ENCODE data around the gene ERN1. TPM values are rescaled to one million over a fixed set of nuclear protein-coding genes. Genes with fewer than 3 reads are reported as not detected.
A peak's percentile ranks its signal among the peaks of the same experiment; 100 is the strongest.

Gene ERN1
- total RNA-seq, 1 experiment from 2014 or later = 6.5 TPM

DNA sequence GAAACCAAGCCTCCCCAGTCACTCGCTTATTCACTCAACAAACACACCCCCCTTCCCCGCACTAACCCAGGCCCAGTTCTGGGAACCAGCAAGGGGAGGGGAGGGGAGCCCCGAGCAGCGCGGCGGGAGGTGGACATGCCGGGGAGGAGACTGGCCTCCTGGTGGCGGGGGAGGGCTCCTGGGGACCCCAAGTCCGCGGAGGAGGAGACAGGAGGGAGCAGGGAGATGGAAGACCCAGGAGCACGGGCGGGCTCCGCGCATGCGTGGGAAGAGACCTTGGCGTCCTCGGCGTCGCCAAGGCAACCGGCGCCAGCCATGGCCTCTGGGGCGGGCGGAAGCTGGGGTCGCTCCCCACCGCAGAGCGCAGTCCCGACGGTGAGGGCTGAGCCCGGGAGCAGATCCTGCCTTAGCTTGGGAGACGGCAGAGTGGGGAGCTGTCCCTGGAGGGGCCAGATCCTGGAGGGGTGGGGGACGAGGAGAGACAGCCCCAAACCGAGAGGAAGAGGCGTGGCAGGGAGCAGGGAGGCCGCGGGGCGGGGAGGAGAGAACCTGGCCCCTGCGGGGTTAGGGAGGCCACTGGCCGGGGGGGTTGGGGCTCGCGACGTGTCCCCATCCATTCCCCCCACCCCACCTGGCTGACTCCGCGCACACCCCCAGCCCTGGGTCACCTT, 131.8 kb downstream of the ERN1 start, which contains the start of gene PRR29 (continued):
- TF ChIP-seq ZMAT4 (CRISPR knock-in tag; IDR thresholded peaks at IDR 0.05) (no peak), HMGA2 (CRISPR knock-in tag; IDR thresholded peaks at IDR 0.05) (no peak), ETV6 (CRISPR knock-in tag; IDR thresholded peaks at IDR 0.05) (no peak; the same call in 1 of the 2 replicates), KAT7 (CRISPR knock-in tag; IDR thresholded peaks at IDR 0.05; ENCODE audit: borderline replicate concordance) (no peak), JAZF1 (CRISPR knock-in tag; IDR thresholded peaks at IDR 0.05) (no peak), IRF1 (CRISPR knock-in tag; IDR thresholded peaks at IDR 0.05) (no peak), SMAD3 (CRISPR knock-in tag; IDR thresholded peaks at IDR 0.05; ENCODE audit: borderline replicate concordance) (no peak), NFE2L1 (CRISPR knock-in tag; IDR thresholded peaks at IDR 0.05) (no peak), FOXK1 (CRISPR knock-in tag; IDR thresholded peaks at IDR 0.05) (no peak), ELF4 (CRISPR knock-in tag; IDR thresholded peaks at IDR 0.05; ENCODE audit: low read depth) (no peak), ZNF121 (CRISPR knock-in tag; IDR thresholded peaks at IDR 0.05) (no peak), PRRX2 (CRISPR knock-in tag; IDR thresholded peaks at IDR 0.05) (no peak), ZSCAN18 (CRISPR knock-in tag; IDR thresholded peaks at IDR 0.05) (no peak), ZNF263 (CRISPR knock-in tag; IDR thresholded peaks at IDR 0.05; ENCODE audit: low read depth) (no peak), ATF6 (CRISPR knock-in tag; IDR thresholded peaks at IDR 0.05) (no peak), AR (CRISPR knock-in tag; IDR thresholded peaks at IDR 0.05) (no peak), ZNF396 (CRISPR knock-in tag; IDR thresholded peaks at IDR 0.05; ENCODE audit: borderline replicate concordance) (no peak), GABPB1 (CRISPR knock-in tag; IDR thresholded peaks at IDR 0.05) (no peak), GTF2I (CRISPR knock-in tag; conservative IDR thresholded peaks at IDR 0.05) (peak; percentile 82; the same call in 1 of the 2 replicates), NFYB (CRISPR knock-in tag; conservative IDR thresholded peaks at IDR 0.05; ENCODE audit: low read depth) (no peak)
- TF ChIP-seq, protein P1, sequence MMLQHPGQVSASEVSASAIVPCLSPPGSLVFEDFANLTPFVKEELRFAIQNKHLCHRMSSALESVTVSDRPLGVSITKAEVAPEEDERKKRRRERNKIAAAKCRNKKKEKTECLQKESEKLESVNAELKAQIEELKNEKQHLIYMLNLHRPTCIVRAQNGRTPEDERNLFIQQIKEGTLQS (CRISPR knock-in tag; conservative IDR thresholded peaks at IDR 0.05) = no peak
- TF ChIP-seq, protein P2, sequence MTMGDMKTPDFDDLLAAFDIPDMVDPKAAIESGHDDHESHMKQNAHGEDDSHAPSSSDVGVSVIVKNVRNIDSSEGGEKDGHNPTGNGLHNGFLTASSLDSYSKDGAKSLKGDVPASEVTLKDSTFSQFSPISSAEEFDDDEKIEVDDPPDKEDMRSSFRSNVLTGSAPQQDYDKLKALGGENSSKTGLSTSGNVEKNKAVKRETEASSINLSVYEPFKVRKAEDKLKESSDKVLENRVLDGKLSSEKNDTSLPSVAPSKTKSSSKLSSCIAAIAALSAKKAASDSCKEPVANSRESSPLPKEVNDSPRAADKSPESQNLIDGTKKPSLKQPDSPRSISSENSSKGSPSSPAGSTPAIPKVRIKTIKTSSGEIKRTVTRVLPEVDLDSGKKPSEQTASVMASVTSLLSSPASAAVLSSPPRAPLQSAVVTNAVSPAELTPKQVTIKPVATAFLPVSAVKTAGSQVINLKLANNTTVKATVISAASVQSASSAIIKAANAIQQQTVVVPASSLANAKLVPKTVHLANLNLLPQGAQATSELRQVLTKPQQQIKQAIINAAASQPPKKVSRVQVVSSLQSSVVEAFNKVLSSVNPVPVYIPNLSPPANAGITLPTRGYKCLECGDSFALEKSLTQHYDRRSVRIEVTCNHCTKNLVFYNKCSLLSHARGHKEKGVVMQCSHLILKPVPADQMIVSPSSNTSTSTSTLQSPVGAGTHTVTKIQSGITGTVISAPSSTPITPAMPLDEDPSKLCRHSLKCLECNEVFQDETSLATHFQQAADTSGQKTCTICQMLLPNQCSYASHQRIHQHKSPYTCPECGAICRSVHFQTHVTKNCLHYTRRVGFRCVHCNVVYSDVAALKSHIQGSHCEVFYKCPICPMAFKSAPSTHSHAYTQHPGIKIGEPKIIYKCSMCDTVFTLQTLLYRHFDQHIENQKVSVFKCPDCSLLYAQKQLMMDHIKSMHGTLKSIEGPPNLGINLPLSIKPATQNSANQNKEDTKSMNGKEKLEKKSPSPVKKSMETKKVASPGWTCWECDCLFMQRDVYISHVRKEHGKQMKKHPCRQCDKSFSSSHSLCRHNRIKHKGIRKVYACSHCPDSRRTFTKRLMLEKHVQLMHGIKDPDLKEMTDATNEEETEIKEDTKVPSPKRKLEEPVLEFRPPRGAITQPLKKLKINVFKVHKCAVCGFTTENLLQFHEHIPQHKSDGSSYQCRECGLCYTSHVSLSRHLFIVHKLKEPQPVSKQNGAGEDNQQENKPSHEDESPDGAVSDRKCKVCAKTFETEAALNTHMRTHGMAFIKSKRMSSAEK (CRISPR knock-in tag; IDR thresholded peaks at IDR 0.05; ENCODE audit: borderline replicate concordance) = no peak
- TF ChIP-seq, protein P3, sequence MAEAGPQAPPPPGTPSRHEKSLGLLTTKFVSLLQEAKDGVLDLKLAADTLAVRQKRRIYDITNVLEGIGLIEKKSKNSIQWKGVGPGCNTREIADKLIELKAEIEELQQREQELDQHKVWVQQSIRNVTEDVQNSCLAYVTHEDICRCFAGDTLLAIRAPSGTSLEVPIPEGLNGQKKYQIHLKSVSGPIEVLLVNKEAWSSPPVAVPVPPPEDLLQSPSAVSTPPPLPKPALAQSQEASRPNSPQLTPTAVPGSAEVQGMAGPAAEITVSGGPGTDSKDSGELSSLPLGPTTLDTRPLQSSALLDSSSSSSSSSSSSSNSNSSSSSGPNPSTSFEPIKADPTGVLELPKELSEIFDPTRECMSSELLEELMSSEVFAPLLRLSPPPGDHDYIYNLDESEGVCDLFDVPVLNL (CRISPR knock-in tag; IDR thresholded peaks at IDR 0.05; ENCODE audit: borderline replicate concordance, low read depth) = no peak
- TF ChIP-seq, protein P4, sequence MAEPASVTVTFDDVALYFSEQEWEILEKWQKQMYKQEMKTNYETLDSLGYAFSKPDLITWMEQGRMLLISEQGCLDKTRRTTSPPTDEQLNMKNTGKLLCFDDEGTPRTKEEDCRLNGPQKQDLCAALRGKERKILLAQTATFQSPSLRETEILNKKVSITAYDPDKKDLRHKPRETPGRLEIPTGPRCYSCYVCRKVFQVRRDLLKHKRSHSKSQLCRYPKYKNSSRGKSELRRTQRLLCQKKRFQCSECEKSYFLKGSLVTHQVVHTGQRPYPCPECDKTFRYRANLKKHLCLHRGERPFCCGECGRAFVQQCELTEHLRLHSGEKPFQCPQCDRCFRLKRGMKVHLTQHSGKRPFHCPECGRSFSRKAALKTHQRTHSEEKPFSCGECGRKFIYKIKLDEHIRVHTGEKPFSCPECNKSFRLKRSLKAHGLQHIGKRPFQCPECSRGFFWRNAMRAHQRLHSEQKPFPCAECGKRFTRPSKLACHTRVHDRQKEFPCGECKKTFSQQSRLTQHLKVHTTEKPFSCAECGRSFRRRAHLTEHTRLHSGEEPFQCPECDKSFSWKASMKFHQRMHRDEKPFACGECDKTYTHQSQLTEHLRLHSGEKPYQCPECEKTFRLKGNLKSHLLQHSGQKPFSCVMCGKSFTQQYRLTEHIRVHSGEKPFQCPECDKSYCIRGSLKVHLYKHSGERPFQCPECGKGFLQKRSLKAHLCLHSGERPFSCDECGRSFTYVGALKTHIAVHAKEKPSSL (CRISPR knock-in tag; conservative IDR thresholded peaks at IDR 0.05) = no peak

Data from WTC11 (cell line).